Endothelial cell of umbilical vein (primary cell): ENCODE measurements around the gene FZD8. TPM values are rescaled to one million over a fixed set of nuclear protein-coding genes. Genes with fewer than 3 reads are reported as not detected.

Source experiments
- Bru-seq: library from RNA; stranded (reverse); fragments of 400-500 nt; gene quantifications from one replicate; lab custom pipeline; 2021; lab: Mats Ljungman, UMichigan
- BruChase-seq, 2 experiments: library from RNA; stranded (reverse); fragments of 400-500 nt; gene quantifications; one replicate each; lab custom pipeline; 2021; lab: Mats Ljungman, UMichigan
- BruUV-seq: library from RNA; stranded (reverse); fragments of 400-500 nt; replicated peaks from 2 replicates; lab custom pipeline; 2021; lab: Mats Ljungman, UMichigan
- CTCF ChIA-PET: fragments of 300-600, 350-600 bp; sonication (Branson Sonifier 250); formaldehyde crosslinking; loops from one replicate; lab custom pipeline; 2021; ENCODE audit warnings: antibody characterized with exemption, inconsistent platforms; lab: Charles Lee
- POLR2A ChIA-PET: fragments of 300-600, 350-600 bp; sonication (Branson Sonifier 250); formaldehyde crosslinking; loops from one replicate; lab custom pipeline; 2021; ENCODE audit warnings: antibody characterized with exemption, inconsistent platforms; lab: Charles Lee
- DNase-seq: peaks from one replicate; pipeline ENCODE4 v3.0.0-alpha.2; 2011; ENCODE audit warnings: low read depth, low spot score
- FAIRE-seq: peaks from 2 replicates; lab custom pipeline; 2011; peaks lifted over from hg19 to GRCh38; lab: Jason Lieb, UNC
- H2AFZ ChIP-seq: 2 replicates; pipeline ENCODE4 v1.6.0; 2012; ENCODE audit warnings: low read depth, low read length, control low read depth, inconsistent platforms
- H3K27ac ChIP-seq: 2 replicates; pipeline ENCODE4 v1.5.1; 2011; ENCODE audit warnings: low read depth, mild to moderate bottlenecking, control low read depth, low read length, moderate library complexity; ENCODE audit not compliant: insufficient read depth
- H3K27me3 ChIP-seq, 2 experiments: 2 replicates each; pipeline versions ENCODE4 v1.6.0 to v1.6.1; 2011; ENCODE audit warnings: low read length in 2 of 2, mixed read lengths in 1 of 2; ENCODE audit not compliant: control insufficient read depth in 2 of 2, insufficient read depth in 2 of 2
- H3K36me3 ChIP-seq, 2 experiments: 2 replicates in 1 of 2; 3 replicates in 1 of 2; pipeline ENCODE4 v1.5.1; 2011; ENCODE audit warnings: low read length in 2 of 2, mild to moderate bottlenecking in 1 of 2, moderate library complexity in 1 of 2; ENCODE audit not compliant: control insufficient read depth in 2 of 2, insufficient read depth in 2 of 2; ENCODE audit errors: extremely low read depth in 1 of 2
- H3K4me1 ChIP-seq: 3 replicates; pipeline ENCODE4 v1.5.1; 2011; ENCODE audit warnings: mild to moderate bottlenecking, low read length; ENCODE audit not compliant: control insufficient read depth, insufficient read depth; ENCODE audit errors: extremely low read depth
- H3K4me2 ChIP-seq: 2 replicates; pipeline ENCODE4 v1.6.1; 2011; ENCODE audit warnings: low read length, control low read depth, mixed read lengths; ENCODE audit not compliant: insufficient read depth
- H3K4me3 ChIP-seq, 3 experiments: fragments of 200-600 bp in 1 of 3; sonication (generic), shearing (Covaris generic) in 1 of 3; replicated peaks in 1 of 3; 2 replicates each; pipeline ENCODE4 v1.5.1; 2011 to 2016; ENCODE audit warnings: control low read depth in 3 of 3, low read length in 3 of 3, mild to moderate bottlenecking in 2 of 3, inconsistent platforms in 1 of 3, low read depth in 1 of 3, moderate library complexity in 1 of 3; ENCODE audit not compliant: insufficient read depth in 1 of 3
- H3K79me2 ChIP-seq: 2 replicates; pipeline ENCODE4 v1.6.0; 2012; ENCODE audit warnings: low read length, inconsistent platforms; ENCODE audit not compliant: control insufficient read depth, insufficient read depth
- H3K9ac ChIP-seq: replicated peaks from 2 replicates; pipeline ENCODE3; 2011; ENCODE audit warnings: low read length, control low read depth; ENCODE audit not compliant: insufficient read depth; ENCODE audit errors: extremely low read depth
- H3K9me1 ChIP-seq: replicated peaks from 3 replicates; pipeline ENCODE4 v1.6.0; 2011; ENCODE audit warnings: mild to moderate bottlenecking, low read length; ENCODE audit not compliant: control insufficient read depth, insufficient read depth; ENCODE audit errors: extremely low read depth
- H3K9me3 ChIP-seq: replicated peaks from 2 replicates; pipeline ENCODE4 v1.5.1; 2012; ENCODE audit warnings: low read length, inconsistent platforms; ENCODE audit not compliant: control insufficient read depth, insufficient read depth
- H4K20me1 ChIP-seq: replicated peaks from 2 replicates; pipeline ENCODE3; 2011; ENCODE audit warnings: mild to moderate bottlenecking, low read length; ENCODE audit not compliant: control insufficient read depth, insufficient read depth; ENCODE audit errors: extremely low read depth
- CTCF ChIP-seq, 2 donors: IDR thresholded peaks; 1 replicate in 1 of 2; 2 replicates in 1 of 2; pipeline ENCODE4 v1.5.1; 2011; ENCODE audit warnings: low read length in 2 of 2, mild to moderate bottlenecking in 2 of 2, moderate library complexity in 2 of 2, control low read depth in 1 of 2, inconsistent platforms in 1 of 2, low read depth in 1 of 2; ENCODE audit not compliant: insufficient read depth in 1 of 2; ENCODE audit errors: extremely low read depth in 1 of 2
- EZH2 ChIP-seq: IDR thresholded peaks from 2 replicates; pipeline ENCODE4 v1.6.1; 2012; ENCODE audit warnings: borderline replicate concordance, low read depth, mild to moderate bottlenecking, moderate library complexity, low read length, inconsistent platforms; ENCODE audit not compliant: severe bottlenecking
- FOS ChIP-seq: IDR thresholded peaks from 2 replicates; pipeline ENCODE4 v1.6.1; 2011; ENCODE audit warnings: mild to moderate bottlenecking, low read length, moderate library complexity, borderline replicate concordance; ENCODE audit not compliant: insufficient read depth
- GATA2 ChIP-seq: IDR thresholded peaks from 2 replicates; pipeline ENCODE4 v1.7.0; 2011; ENCODE audit warnings: low read depth, mild to moderate bottlenecking, moderate library complexity, mixed read lengths, low read length; ENCODE audit not compliant: insufficient read length, insufficient read depth
- JUN ChIP-seq: IDR thresholded peaks from 2 replicates; pipeline ENCODE4 v1.6.1; 2011; ENCODE audit warnings: borderline replicate concordance, low read depth; ENCODE audit not compliant: insufficient read length, insufficient read depth
- MYC ChIP-seq: IDR thresholded peaks from one replicate; pipeline ENCODE4 v1.6.1; 2011; ENCODE audit warnings: mild to moderate bottlenecking, low read depth, low read length
- POLR2A ChIP-seq: IDR thresholded peaks from 2 replicates; pipeline ENCODE4 v1.6.1; 2012; ENCODE audit warnings: low read depth, mild to moderate bottlenecking, control low read depth, low read length
- POLR2AphosphoS5 ChIP-seq: IDR thresholded peaks from 2 replicates; pipeline ENCODE4 v1.6.1; 2012; ENCODE audit warnings: low read depth, mild to moderate bottlenecking, control low read depth, low read length, moderate library complexity; ENCODE audit not compliant: insufficient read depth
- dilution Hi-C: fragments of 300-500 bp; cut with MboI; formaldehyde crosslinking; loops from one replicate; pipeline ENCODE4 v1.15.0; 2019; ENCODE audit warnings: low sequenced_read_pairs; ENCODE audit not compliant: extremely low pct_ligation_motif_present
- intact Hi-C: fragments of 100-400 bp; cut with micrococcal nuclease; formaldehyde crosslinking; loops from one replicate; pipeline ENCODE4 v1.10.0; 2022
- long read RNA-seq: library from polyadenylated mRNA; stranded (forward); transcript quantifications from one replicate; pipeline ENCODE4 v2.0.0, GENCODE V29; 2021
- polyA minus RNA-seq, 3 experiments: library from RNA; depleted of rRNA, polyadenylated mRNA; stranded (reverse); fragments of >200 nt; gene quantifications; 1 replicate in 1 of 3; 2 replicates in 2 of 3; pipeline ENCODE4 v1.2.3, GENCODE V29; 2011
- polyA plus RNA-seq, 4 experiments: library from polyadenylated mRNA; depleted of rRNA in 3 of 4; stranded (reverse) in 3 of 4; unstranded in 1 of 4; fragments of >200 nt; gene quantifications; 2 replicates each; pipeline versions ENCODE4 v1.2.1 to v1.2.3, GENCODE V29; 2011 to 2012; ENCODE audit warnings: missing spikeins in 1 of 4
- total RNA-seq: library from RNA; stranded (reverse); gene quantifications from 2 replicates; pipeline ENCODE4 v1.2.3, GENCODE V29; 2021
- TF ChIP-seq, protein P1 (sequence below): IDR thresholded peaks from 2 replicates; pipeline ENCODE4 v1.6.1; 2011; ENCODE audit not compliant: insufficient read depth, insufficient read length

FZD8 gene, protein sequence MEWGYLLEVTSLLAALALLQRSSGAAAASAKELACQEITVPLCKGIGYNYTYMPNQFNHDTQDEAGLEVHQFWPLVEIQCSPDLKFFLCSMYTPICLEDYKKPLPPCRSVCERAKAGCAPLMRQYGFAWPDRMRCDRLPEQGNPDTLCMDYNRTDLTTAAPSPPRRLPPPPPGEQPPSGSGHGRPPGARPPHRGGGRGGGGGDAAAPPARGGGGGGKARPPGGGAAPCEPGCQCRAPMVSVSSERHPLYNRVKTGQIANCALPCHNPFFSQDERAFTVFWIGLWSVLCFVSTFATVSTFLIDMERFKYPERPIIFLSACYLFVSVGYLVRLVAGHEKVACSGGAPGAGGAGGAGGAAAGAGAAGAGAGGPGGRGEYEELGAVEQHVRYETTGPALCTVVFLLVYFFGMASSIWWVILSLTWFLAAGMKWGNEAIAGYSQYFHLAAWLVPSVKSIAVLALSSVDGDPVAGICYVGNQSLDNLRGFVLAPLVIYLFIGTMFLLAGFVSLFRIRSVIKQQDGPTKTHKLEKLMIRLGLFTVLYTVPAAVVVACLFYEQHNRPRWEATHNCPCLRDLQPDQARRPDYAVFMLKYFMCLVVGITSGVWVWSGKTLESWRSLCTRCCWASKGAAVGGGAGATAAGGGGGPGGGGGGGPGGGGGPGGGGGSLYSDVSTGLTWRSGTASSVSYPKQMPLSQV
- total RNA-seq (9.1 and 11.1 TPM in 2 replicates), polyA plus RNA-seq (6.2 and 7.5 TPM in 2 replicates), polyA minus RNA-seq (8.6 and 11.0 TPM in 2 replicates), Bru-seq, nascent RNA (percentile 56 among the genes with signal in this experiment), BruChase-seq, experiment 1, labeled RNA remaining after a 6-hour chase (percentile 38 among the genes with signal in this experiment), BruChase-seq, experiment 2, labeled RNA remaining after a 2-hour chase (percentile 59 among the genes with signal in this experiment)
- polyA plus RNA-seq (2011; cell fraction: cytosol; rRNA removed), result 3.2 and 3.6 TPM in 2 replicates
- 6.6 and 6.7 TPM in 2 replicates for polyA plus RNA-seq (2011; cell fraction: nucleus; rRNA removed)
- polyA plus RNA-seq (2012), result 7.7 and 20.4 TPM in 2 replicates
- polyA minus RNA-seq (2011; cell fraction: cytosol; rRNA and poly(A)+ RNA removed), result 7.0 TPM
- polyA minus RNA-seq (2011; cell fraction: nucleus; rRNA and poly(A)+ RNA removed), result 10.7 and 17.3 TPM in 2 replicates
- long read RNA-seq, full-length matches to known transcripts, result 2 of 2 reads
- long read RNA-seq, partial matches to known transcripts, result 0 of 2 reads
- long read RNA-seq, other reads (novel, unspliced or antisense), result 0 of 2 reads

DNA sequence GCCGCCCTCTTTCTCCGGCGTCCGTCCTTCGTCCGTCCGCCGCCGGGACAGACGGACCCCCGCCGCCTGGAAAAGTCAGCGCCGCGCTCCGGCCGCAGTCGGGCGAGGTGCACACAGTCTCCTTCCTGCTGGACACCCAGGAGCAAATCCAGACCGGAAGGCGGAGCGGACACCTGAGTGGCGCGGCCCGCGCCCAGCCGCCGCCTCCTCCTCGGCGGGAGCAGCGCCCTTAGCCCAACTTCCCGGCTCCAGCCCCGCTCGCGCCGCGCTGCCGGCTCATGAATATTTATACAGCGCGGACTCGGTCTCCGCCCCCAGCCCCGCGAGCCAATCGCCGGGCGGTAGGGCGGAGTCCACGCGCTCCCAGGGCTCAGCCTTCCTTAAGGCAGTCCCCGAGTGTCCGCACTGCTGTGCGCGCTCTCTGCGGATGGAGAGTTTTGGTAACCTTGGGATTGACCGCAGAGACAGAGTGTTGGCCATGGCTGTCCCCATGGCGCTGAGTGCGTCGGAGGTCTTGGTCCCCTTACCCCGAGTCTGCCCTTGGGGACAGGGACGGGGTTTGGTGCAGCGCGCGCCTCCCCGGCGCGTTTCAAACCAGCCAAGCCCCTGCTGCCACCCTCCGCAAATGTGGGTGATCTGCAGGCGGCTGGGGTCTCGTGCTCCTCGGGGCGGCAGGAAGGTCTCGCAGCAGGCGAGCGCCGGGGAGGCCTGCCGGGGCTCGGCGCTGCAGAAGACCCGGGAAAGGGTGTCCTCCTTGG is at the start of gene FZD8:
FZD8 (minus strand) TSS at position 262 of the 758 bp plus-strand sequence. CDS start 867 bp downstream, outside the sequence.
- H3K4me1 ChIP-seq, result peaks cover 38% of the 10 kb centered on the region
- CTCF ChIA-PET, result no interaction called here
- POLR2A ChIA-PET, result no interaction called here
- H3K4me2 ChIP-seq, result peak within 1 kb of the TSS; percentile 97
- peak; percentile 97 for FAIRE-seq
- BruUV-seq, result no TSS peak
- peak; percentile 95 for DNase-seq
- dilution Hi-C loops, result no loop called here
- H3K36me3 ChIP-seq, result no peaks in the 10 kb centered on the region
- no peaks in the 10 kb centered on the region for H4K20me1 ChIP-seq
- H2AFZ ChIP-seq, result peak within 1 kb of the TSS; percentile 92
- H3K9me1 ChIP-seq, result no peaks in the 10 kb centered on the region
- H3K79me2 ChIP-seq, result peaks cover 3% of the 10 kb centered on the region
- H3K4me3 ChIP-seq, result peak within 1 kb of the TSS; percentile 58 to 74 (median 72)
- peak within 1 kb of the TSS; percentile 41 for H3K9ac ChIP-seq
- TF ChIP-seq, protein P1, sequence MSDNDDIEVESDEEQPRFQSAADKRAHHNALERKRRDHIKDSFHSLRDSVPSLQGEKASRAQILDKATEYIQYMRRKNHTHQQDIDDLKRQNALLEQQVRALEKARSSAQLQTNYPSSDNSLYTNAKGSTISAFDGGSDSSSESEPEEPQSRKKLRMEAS, result no peak
- TF ChIP-seq MYC (no peak), POLR2A (peak; percentile 98), CTCF (IDR thresholded peaks at IDR 0.05; ENCODE audit: extremely low read depth in 1 of 2, insufficient read depth in 1 of 2, low read depth in 1 of 2, low read length in 2 of 2) (peak in 1 of 2 donors; percentile 35), FOS (no peak), JUN (no peak), EZH2 (no peak), GATA2 (no peak), POLR2AphosphoS5 (peak; percentile 97)
- H3K9me3 ChIP-seq, result no peaks in the 10 kb centered on the region
- intact Hi-C loops, result loop anchor here (1.0 to 5.0 kb wide), 8 partner anchors 249 to 965 kb away; no protein-coding TSS in a partner anchor
- peaks cover 2 to 24% of the 10 kb centered on the region in 2 experiments for H3K27me3 ChIP-seq
- peak within 1 kb of the TSS; percentile 25 for H3K27ac ChIP-seq
